Fibroblast of villous mesenchyme (primary cell): ENCODE results near the gene NOSTRIN. TPM values are rescaled to one million over a fixed set of nuclear protein-coding genes. Genes with fewer than 3 reads are reported as not detected.

Source experiments
- DNase-seq: peaks from one replicate; pipeline ENCODE4 v3.0.0-alpha.2; 2010; ENCODE audit warnings: low read depth
- H3K4me3 ChIP-seq: 2 replicates; pipeline ENCODE4 v1.5.1; 2011; ENCODE audit warnings: low read depth, mild to moderate bottlenecking, low read length
- total RNA-seq: library from RNA; depleted of rRNA; stranded (reverse); fragments of >200 nt; gene quantifications from 2 replicates; pipeline ENCODE4 v1.2.3, GENCODE V29; 2012
- TF ChIP-seq, protein P1 (sequence below): IDR thresholded peaks from 2 replicates; pipeline ENCODE4 v1.5.1; 2012; ENCODE audit warnings: low read depth, mild to moderate bottlenecking, low read length; ENCODE audit not compliant: insufficient read depth

The NOSTRIN gene
- total RNA-seq, 1 donor: 0.43 TPM

DNA sequence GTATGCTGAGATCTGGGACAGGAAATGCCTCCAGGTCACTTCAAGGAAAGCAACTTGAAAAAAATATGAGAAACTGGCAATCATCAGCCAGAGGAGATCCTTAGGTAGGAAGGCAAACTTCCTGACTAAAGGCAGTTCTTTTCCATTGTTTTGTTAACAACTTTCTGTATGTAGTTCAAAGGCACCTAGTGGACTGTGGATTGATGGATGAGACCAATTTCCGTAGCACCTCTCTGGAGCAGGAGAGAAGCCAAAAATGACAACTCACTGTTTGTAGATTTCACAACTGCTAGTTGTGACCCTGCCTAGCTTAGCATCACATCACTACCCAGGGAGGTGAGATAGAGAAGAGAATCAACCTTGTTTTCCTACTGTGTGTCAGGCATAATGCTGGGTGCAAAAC lies 21.8 kb upstream of the NOSTRIN start:
- TF ChIP-seq, protein P1, sequence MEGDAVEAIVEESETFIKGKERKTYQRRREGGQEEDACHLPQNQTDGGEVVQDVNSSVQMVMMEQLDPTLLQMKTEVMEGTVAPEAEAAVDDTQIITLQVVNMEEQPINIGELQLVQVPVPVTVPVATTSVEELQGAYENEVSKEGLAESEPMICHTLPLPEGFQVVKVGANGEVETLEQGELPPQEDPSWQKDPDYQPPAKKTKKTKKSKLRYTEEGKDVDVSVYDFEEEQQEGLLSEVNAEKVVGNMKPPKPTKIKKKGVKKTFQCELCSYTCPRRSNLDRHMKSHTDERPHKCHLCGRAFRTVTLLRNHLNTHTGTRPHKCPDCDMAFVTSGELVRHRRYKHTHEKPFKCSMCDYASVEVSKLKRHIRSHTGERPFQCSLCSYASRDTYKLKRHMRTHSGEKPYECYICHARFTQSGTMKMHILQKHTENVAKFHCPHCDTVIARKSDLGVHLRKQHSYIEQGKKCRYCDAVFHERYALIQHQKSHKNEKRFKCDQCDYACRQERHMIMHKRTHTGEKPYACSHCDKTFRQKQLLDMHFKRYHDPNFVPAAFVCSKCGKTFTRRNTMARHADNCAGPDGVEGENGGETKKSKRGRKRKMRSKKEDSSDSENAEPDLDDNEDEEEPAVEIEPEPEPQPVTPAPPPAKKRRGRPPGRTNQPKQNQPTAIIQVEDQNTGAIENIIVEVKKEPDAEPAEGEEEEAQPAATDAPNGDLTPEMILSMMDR: no peak
- no peak for DNase-seq
- no peak overlapping the region for H3K4me3 ChIP-seq

DNA sequence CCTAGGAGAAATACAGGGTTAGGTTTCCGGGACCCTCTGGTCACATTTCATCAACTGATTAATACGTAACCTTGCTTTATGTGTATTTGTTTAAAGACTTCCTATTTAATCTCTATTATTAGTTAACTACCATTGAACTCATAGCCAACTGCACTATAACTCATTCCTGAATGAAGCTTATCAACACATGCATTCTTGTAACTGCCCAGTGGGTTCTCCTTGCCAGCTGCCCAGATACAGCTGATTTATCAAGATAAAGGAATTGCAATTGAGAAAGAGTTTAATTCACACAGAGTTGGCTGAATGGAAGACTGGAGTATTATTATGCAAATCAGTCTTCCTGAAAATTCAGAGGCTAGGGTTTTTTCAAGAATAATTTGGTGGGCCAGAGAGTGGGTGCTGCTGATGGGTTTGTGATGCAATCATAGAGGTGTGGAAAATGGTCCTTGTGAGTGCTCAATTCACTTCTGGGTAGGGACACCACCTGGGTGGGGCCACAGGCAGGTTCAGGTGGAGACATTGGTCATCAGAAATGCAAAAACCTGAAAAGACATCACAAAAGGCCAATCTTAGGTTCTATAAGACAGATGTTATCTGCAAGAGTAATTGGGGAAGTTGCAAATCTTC lies 21.1 kb upstream of the NOSTRIN start:
- H3K4me3 ChIP-seq: no peak overlapping the region
- DNase-seq: no peak
- TF ChIP-seq, protein P1: no peak

DNA sequence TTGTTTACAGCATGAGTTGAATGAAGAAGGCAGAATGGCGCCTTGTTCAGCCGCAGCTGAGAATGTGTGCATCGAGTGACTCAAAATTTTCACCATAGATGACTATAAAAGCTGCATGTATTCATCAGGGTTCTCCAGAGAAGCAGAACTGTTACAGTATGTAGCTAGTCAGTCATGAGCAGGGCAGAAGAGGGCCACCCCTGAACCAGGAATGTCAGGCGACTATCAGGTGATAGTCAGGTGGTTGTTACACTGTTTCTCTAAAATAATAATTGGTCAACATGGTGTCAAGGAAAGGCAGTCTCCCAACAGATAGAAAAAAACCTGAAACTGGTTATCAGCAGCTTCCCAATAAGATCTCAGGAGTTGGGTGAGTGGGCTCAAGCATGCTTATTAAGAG lies 20.2 kb upstream of the NOSTRIN start:
- DNase-seq: no peak
- TF ChIP-seq, protein P1: no peak
- no peak overlapping the region for H3K4me3 ChIP-seq

DNA sequence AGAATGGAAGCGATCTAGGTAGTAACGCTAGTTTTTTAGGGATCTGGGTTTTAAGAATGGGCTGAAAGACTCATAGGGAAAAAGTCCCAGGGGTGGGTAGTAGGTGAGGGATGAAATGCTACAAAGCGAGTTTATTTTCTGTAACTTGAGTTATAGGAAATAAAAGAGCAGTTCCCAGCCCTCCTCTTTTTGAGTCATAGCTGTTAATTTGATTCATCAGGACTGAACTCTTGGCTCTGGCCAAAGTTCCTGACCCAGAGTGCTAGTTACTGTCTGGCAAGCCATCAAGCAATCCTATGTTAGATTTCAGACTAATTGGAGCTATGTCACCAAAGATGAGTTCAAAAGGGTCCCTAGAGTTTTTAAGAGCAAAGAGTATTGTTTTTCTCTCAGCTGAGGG lies 17.4 kb upstream of the NOSTRIN start:
- TF ChIP-seq, protein P1: no peak
- H3K4me3 ChIP-seq: no peak overlapping the region
- DNase-seq: no peak

DNA sequence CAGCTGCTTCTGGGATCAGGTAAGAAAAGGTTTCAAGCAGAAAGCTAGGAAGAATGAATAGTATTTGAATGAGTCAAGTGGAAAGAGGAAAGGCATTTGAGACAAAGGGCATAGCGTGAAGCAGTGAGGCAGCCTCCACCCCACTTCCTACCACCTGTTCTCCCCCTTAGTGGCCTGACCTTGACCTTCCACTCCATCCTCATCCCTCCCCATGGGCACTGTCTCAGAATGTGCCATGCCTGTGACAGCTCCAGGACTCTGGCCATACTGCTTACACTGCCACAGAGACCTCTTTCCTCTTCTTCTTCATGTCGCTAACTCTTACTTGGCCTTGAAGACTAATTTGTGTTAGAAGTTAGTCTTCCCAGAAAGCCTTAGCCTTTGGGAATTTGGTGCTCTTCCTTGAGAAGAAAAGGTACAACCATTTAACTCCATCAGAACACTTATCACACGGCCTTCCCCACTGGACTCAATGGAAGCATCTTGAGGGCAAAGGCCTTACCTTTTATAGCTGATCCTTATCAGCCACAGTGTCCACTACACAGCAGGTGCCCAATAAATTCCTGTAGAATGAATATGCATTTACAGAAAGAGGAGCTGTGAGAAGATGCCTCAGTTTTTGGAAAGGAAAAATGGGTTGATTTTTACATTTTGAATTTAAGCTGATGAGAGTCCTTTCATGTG lies 15.2 kb upstream of the NOSTRIN start:
- no peak for DNase-seq
- TF ChIP-seq, protein P1: no peak
- H3K4me3 ChIP-seq: no peak overlapping the region

DNA sequence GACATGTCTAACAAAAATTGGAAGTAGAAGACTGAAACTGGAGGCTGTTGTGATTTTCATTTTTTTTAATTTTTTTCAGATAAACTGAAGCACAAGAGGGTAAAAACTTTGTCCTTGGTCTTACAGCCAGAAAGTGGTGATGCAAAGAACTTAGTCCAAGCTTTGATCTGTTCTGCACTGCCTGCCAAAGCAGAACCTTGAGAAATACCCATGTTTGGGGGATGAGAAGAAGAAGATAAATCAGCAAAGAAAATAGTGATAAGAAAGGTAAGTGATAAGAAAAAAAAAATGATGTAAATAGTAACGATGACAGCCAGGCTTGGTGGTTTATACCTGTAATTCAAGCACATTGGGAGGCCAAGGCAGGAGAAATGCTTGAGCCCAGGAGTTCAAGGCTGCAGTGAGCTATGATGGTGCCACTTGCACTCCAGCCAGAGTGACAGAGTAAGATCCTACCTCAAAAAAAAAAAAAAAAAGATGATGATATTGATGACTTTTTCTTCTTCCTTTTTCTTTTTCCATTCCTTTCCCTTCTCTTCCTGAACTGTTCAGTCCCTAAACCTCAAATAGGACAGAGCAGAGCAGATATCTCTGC lies 14.6 kb upstream of the NOSTRIN start:
- DNase-seq: no peak
- TF ChIP-seq, protein P1: no peak

More for the DNA sequence above, 14.6 kb upstream of the NOSTRIN start:
- no peak overlapping the region for H3K4me3 ChIP-seq
